Gastroesophageal sphincter (tissue), 3 donors: Measurements from ENCODE around the gene CCDC85C.

Experiments used
- POLR2A ChIP-seq, 2 donors: fragments of 450-650 bp; IDR thresholded peaks; one replicate each; pipeline ENCODE4 v1.6.1; 2017; ENCODE audit warnings: antibody characterized with exemption in 2 of 2, mild to moderate bottlenecking in 2 of 2, moderate library complexity in 1 of 2
- POLR2AphosphoS5 ChIP-seq: sonication (generic); formaldehyde crosslinking; IDR thresholded peaks from one replicate; pipeline ENCODE4 v1.6.1; 2017; ENCODE audit warnings: antibody characterized with exemption
- TF ChIP-seq, protein P1 (sequence below), 4 experiments: fragments of 200-600 bp in 2 of 4; fragments of 450-650 bp in 2 of 4; sonication (generic) in 1 of 4; IDR thresholded peaks; one replicate each; pipeline ENCODE4 v1.5.1; 2017 to 2019; ENCODE audit warnings: antibody characterized with exemption in 4 of 4, mild to moderate bottlenecking in 2 of 4, moderate library complexity in 2 of 4

DNA sequence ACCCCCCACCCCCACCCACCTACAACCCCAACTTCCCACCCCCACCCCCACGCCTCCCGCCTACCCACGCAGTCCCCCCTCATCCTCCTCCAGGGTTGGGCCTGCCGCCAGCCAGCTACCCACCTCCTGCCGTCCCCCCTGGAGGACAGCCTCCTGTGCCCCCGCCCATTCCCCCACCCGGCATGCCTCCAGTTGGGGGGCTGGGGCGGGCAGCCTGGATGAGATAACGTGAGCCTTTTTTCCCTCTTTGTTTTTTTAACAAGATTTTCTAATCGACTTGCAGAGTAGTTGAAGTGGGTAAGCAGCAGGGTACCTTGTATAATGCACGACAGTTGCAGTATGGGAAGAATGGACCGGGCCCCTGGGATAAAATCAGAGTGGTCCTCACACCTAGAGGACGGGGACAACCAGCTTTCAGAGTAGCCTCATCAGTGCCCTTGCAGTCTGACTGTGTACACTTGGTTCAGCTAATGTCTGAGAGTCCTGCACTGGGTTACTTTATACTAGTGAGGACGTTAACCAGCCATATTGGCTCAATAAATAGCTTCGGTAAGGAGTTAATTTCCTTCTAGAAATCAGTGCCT, 93.4 kb downstream of the CCDC85C start:
- TF ChIP-seq, protein P1, sequence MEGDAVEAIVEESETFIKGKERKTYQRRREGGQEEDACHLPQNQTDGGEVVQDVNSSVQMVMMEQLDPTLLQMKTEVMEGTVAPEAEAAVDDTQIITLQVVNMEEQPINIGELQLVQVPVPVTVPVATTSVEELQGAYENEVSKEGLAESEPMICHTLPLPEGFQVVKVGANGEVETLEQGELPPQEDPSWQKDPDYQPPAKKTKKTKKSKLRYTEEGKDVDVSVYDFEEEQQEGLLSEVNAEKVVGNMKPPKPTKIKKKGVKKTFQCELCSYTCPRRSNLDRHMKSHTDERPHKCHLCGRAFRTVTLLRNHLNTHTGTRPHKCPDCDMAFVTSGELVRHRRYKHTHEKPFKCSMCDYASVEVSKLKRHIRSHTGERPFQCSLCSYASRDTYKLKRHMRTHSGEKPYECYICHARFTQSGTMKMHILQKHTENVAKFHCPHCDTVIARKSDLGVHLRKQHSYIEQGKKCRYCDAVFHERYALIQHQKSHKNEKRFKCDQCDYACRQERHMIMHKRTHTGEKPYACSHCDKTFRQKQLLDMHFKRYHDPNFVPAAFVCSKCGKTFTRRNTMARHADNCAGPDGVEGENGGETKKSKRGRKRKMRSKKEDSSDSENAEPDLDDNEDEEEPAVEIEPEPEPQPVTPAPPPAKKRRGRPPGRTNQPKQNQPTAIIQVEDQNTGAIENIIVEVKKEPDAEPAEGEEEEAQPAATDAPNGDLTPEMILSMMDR (IDR thresholded peaks at IDR 0.05): no peak
- TF ChIP-seq POLR2A (IDR thresholded peaks at IDR 0.05): no peak
- TF ChIP-seq POLR2AphosphoS5: no peak
